ENCODE data around the gene HOXA13. TPM values are rescaled to one million over a fixed set of nuclear protein-coding genes. Genes with fewer than 3 reads are reported as not detected.

HOXA13 gene
- total and polyA plus RNA-seq, 10 of the 15 experiments (the other 5 are each of a cell fraction or from before 2014, with no cell fraction given) = not detected

DNA sequence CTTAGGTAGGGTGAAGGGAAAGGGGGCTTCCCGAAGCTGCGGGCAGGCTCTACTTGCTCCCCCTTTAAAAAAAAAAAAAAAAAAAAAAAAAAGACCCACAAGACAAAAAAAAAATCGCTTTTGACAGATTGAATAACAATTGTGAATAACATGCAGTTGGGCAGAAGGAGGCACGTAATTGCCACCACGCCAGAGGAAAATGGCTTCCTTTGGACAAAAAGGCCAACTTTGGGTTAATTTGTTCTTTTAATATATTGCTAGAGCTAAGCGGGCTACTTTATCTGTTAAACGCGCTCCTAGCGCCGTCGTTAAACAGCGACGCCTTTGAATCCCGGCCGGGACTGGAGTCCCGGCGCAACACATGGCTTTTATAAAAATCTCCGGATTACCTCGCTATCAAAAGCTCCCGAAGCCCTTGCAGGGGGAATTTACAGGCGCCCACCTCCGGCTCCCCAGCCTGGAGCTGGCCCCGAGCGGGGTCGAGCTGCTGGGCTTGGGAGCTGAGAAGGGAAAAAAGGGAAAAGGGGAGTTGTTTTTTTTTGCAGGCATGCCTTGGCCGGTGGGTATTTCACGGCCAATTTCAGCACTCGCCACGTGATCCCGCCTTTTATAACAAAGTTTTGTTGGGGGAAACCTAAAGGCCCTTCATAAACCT lies 16.1 kb downstream of the HOXA13 start:
- BruUV-seq (replicated peaks) = no TSS peak
- H3K4me1 ChIP-seq (ENCODE audit: control insufficient read depth, insufficient read depth, low read length) = no peaks in the 10 kb centered on the region
- H2AFZ ChIP-seq (ENCODE audit: control insufficient read depth, low read depth, low read length) = no peak overlapping the region; the same call in 1 of the 2 replicates
- in situ Hi-C loops (cut with MboI) (no loop called here), intact Hi-C loops (cut with micrococcal nuclease; ENCODE audit: unreplicated experiment) (no loop called here)
- ChIA-PET SMC1A (ENCODE audit: uncharacterized antibody, unreplicated experiment) (no interaction called here), RAD21 (ENCODE audit: unreplicated experiment) (interaction anchor here (0.7 to 1.4 kb wide), 2 partner anchors 12 to 1820 kb away, joined by 3 to 4 read pairs; no protein-coding TSS in a partner anchor), CTCF (no interaction called here), POLR2A (no interaction called here)
- TF ChIP-seq IKZF2 (IDR thresholded peaks at IDR 0.05) = no peak
- no peak for TF ChIP-seq NFYB (IDR thresholded peaks at IDR 0.05; ENCODE audit: insufficient read depth, low read depth, low read length)
- TF ChIP-seq ZNF207 (IDR thresholded peaks at IDR 0.05; ENCODE audit: borderline replicate concordance) = no peak
- no peak for TF ChIP-seq IRF5 (IDR thresholded peaks at IDR 0.05; ENCODE audit: borderline replicate concordance)
- TF ChIP-seq, protein P1, sequence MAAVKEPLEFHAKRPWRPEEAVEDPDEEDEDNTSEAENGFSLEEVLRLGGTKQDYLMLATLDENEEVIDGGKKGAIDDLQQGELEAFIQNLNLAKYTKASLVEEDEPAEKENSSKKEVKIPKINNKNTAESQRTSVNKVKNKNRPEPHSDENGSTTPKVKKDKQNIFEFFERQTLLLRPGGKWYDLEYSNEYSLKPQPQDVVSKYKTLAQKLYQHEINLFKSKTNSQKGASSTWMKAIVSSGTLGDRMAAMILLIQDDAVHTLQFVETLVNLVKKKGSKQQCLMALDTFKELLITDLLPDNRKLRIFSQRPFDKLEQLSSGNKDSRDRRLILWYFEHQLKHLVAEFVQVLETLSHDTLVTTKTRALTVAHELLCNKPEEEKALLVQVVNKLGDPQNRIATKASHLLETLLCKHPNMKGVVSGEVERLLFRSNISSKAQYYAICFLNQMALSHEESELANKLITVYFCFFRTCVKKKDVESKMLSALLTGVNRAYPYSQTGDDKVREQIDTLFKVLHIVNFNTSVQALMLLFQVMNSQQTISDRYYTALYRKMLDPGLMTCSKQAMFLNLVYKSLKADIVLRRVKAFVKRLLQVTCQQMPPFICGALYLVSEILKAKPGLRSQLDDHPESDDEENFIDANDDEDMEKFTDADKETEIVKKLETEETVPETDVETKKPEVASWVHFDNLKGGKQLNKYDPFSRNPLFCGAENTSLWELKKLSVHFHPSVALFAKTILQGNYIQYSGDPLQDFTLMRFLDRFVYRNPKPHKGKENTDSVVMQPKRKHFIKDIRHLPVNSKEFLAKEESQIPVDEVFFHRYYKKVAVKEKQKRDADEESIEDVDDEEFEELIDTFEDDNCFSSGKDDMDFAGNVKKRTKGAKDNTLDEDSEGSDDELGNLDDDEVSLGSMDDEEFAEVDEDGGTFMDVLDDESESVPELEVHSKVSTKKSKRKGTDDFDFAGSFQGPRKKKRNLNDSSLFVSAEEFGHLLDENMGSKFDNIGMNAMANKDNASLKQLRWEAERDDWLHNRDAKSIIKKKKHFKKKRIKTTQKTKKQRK (IDR thresholded peaks at IDR 0.05; ENCODE audit: low read depth, low read length) = no peak
- TF ChIP-seq ZNF687 (IDR thresholded peaks at IDR 0.05) = no peak
- TF ChIP-seq, protein P2, sequence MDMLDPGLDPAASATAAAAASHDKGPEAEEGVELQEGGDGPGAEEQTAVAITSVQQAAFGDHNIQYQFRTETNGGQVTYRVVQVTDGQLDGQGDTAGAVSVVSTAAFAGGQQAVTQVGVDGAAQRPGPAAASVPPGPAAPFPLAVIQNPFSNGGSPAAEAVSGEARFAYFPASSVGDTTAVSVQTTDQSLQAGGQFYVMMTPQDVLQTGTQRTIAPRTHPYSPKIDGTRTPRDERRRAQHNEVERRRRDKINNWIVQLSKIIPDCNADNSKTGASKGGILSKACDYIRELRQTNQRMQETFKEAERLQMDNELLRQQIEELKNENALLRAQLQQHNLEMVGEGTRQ (IDR thresholded peaks at IDR 0.05; ENCODE audit: borderline replicate concordance, low read depth, low read length) = no peak
- H3K9me3 ChIP-seq (replicated peaks; ENCODE audit: control insufficient read depth, insufficient read depth, low read length) = no peaks in the 10 kb centered on the region; the same call in 2 of the 3 replicates
- no peak overlapping the region for H3K27ac ChIP-seq (ENCODE audit: control insufficient read depth, insufficient read depth)
- no peaks in the 10 kb centered on the region for H3K79me2 ChIP-seq (ENCODE audit: control insufficient read depth, insufficient read depth, low read length)
- WGBS (ENCODE audit: insufficient coverage, insufficient replicate concordance, low lambda C conversion rate, missing lambda C conversion rate) = 33% methylated on average over 30 of the region's 30 CpGs
- H3K27me3 ChIP-seq (replicated peaks in 1 of 2; ENCODE audit: control insufficient read depth in 2 of 2, insufficient read depth in 2 of 2, low read length in 1 of 2) = peaks cover 33 to 45% of the 10 kb centered on the region in 2 experiments
- H3K4me2 ChIP-seq (ENCODE audit: control insufficient read depth, insufficient read depth) = peak overlapping the region; percentile 22; the same call in 1 of the 2 replicates
- ATAC-seq (no peak), FAIRE-seq (no peak), DNase-seq (ENCODE audit: low read depth, low spot score) (no peak)
- H3K9ac ChIP-seq (ENCODE audit: control insufficient read depth, insufficient read depth, low read length) = no peak overlapping the region
- H4K20me1 ChIP-seq (ENCODE audit: control insufficient read depth, insufficient read depth) = no peaks in the 10 kb centered on the region
- no peaks in the 10 kb centered on the region for H3K36me3 ChIP-seq (ENCODE audit: control insufficient read depth in 2 of 2, insufficient read depth in 2 of 2, low read length in 1 of 2)
- no peak overlapping the region for H3K4me3 ChIP-seq
